ENCODE measurements around the gene RBMS1. TPM values are rescaled to one million over a fixed set of nuclear protein-coding genes. Genes with fewer than 3 reads are reported as not detected.
A peak's percentile ranks its signal among the peaks of the same experiment; 100 is the strongest.

The RBMS1 gene
- total RNA-seq, 3 donors from 2014 or later: 81.3 to 96.2 (median 92.1) TPM

DNA sequence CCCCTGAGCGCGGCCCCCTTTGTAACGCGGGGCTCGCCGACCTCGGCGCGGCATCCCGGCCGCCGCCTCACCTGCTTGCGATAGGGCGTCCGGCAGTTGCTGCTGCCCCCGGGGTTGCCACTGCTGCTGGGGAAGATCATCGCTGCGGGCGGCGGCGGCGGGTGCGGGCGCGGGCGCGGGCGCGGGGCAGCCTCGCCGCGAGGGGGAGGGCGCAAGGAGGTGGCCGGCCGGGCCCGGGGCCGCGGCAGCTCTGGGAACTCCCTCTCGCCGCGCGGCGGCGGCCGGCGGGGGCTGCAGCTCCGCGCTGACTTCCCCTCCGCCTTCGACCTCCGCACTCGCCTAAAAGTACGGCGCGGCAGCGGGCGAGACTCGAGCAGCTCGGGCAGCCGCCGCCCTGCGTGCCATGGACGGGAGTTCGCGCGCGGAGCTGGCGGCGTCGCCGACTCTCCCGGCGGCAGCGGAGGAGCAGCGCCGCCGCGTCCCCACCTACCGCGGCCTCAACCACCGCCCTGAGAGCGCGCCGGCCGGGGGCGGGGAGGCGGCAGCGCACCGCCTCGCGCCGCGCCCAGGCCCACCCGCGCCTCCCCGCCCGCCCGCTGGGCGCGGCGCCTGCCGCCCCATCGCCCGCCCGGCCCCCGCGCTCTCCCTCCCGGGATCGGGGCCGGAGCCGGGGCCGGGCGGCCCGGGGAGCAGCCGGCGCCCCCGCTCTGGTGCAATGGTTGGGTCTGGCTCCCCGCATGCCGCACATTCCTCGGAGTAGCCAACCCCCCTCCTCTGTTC, 86.0 kb downstream of the RBMS1 start:
- TF ChIP-seq POLR2AphosphoS5 (IDR thresholded peaks at IDR 0.05): peak in 2 of 3 donors; percentile 4 to 41
- TF ChIP-seq, protein P1, sequence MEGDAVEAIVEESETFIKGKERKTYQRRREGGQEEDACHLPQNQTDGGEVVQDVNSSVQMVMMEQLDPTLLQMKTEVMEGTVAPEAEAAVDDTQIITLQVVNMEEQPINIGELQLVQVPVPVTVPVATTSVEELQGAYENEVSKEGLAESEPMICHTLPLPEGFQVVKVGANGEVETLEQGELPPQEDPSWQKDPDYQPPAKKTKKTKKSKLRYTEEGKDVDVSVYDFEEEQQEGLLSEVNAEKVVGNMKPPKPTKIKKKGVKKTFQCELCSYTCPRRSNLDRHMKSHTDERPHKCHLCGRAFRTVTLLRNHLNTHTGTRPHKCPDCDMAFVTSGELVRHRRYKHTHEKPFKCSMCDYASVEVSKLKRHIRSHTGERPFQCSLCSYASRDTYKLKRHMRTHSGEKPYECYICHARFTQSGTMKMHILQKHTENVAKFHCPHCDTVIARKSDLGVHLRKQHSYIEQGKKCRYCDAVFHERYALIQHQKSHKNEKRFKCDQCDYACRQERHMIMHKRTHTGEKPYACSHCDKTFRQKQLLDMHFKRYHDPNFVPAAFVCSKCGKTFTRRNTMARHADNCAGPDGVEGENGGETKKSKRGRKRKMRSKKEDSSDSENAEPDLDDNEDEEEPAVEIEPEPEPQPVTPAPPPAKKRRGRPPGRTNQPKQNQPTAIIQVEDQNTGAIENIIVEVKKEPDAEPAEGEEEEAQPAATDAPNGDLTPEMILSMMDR (IDR thresholded peaks at IDR 0.05): peak in 1 of 3 donors; percentile 21
- TF ChIP-seq POLR2A (IDR thresholded peaks at IDR 0.05): no peak
- no peaks in the 10 kb centered on the region for H3K27me3 ChIP-seq
- no peaks in the 10 kb centered on the region for H3K9me3 ChIP-seq
- peaks cover 0 to 8% of the 10 kb centered on the region in 2 donors for H3K4me1 ChIP-seq
- H3K36me3 ChIP-seq: no peaks in the 10 kb centered on the region
- H3K4me3 ChIP-seq: peak overlapping the region; percentile 90 to 96 (median 94)
- peak overlapping the region; percentile 95 to 98 for H3K27ac ChIP-seq
- intact Hi-C loops (cut with DNase I; ENCODE audit: low total_unique reads): loop anchor here (5.0 kb wide), 1 partner anchor 860 kb away; no protein-coding TSS in a partner anchor
- peak; percentile 53 to 56 for DNase-seq (ENCODE audit: low spot score in 2 of 2)

- no peaks in the 10 kb centered on the region for H3K36me3 ChIP-seq
- no peaks in the 10 kb centered on the region for H3K27me3 ChIP-seq
- H3K9me3 ChIP-seq: no peaks in the 10 kb centered on the region
- peak overlapping the region; percentile 95 to 98 for H3K27ac ChIP-seq
- peaks cover 0 to 8% of the 10 kb centered on the region in 2 donors for H3K4me1 ChIP-seq
- TF ChIP-seq POLR2A (IDR thresholded peaks at IDR 0.05) (peak; percentile 22), POLR2AphosphoS5 (IDR thresholded peaks at IDR 0.05) (peak in 2 of 3 donors; percentile 33 to 45)
- TF ChIP-seq, protein P1 (IDR thresholded peaks at IDR 0.05): no peak
- intact Hi-C loops (cut with DNase I; ENCODE audit: low total_unique reads): loop anchor here (5.0 kb wide), 1 partner anchor 861 kb away; no protein-coding TSS in a partner anchor
- H3K4me3 ChIP-seq: peak overlapping the region; percentile 90 to 96 (median 94)
- peak in 1 of 2 donors; percentile 51 for DNase-seq (ENCODE audit: low spot score in 2 of 2)
Observed at GRCh38 chr2:160406591-160407392, 86.8 kb downstream of the RBMS1 start.

DNA sequence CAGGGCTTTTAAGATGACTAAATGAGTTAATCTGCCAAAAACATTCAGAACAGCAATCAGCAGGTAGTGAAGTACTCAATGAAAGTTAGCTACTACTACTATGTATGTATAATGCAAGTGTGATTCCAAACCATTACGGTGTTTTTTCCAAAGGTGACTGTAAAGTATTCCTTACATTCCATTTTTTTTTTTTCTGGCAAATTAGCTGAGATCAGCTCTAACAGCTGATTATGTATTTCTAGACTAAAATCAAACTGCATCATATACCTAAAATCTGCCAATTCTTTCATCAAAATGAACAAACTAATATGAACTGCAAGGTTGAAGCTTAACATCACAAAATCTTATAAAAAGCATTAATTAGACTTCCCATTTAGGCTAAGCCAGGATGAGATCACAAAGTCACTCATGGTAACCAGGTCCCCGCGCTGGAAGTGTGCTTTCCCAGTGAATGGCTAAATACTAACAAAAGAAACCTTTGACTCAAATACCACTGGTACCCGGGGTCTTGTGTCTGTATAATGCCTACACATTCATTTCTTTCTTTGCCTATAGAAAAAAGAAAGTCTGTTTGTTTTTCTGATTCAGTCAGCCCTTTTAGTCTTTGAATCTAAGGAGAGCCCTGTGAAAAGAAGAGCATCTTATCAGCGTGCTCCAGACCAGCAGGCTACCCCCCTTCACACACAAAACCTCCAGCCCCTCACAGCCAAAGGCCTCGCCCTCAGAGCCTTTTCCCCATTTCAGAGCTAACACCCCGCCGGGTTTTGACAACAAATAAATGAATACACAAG, 88.3 kb downstream of the RBMS1 start:
- TF ChIP-seq POLR2A (IDR thresholded peaks at IDR 0.05) (no peak), POLR2AphosphoS5 (IDR thresholded peaks at IDR 0.05) (no peak)
- TF ChIP-seq, protein P1 (IDR thresholded peaks at IDR 0.05): no peak
- H3K4me1 ChIP-seq: peaks cover 0 to 8% of the 10 kb centered on the region in 2 donors
- intact Hi-C loops (cut with DNase I; ENCODE audit: low total_unique reads): loop anchor here (5.0 kb wide), 1 partner anchor 862 kb away; no protein-coding TSS in a partner anchor
- H3K4me3 ChIP-seq: peak overlapping the region; percentile 90 to 96 (median 94)
- no peaks in the 10 kb centered on the region for H3K9me3 ChIP-seq
- no peaks in the 10 kb centered on the region for H3K27me3 ChIP-seq
- DNase-seq (ENCODE audit: low spot score in 2 of 2): no peak
- peak overlapping the region; percentile 81 to 95 for H3K27ac ChIP-seq
- no peaks in the 10 kb centered on the region for H3K36me3 ChIP-seq

- Histone ChIP-seq H3K27me3 (no peaks in the 10 kb centered on the region), H3K4me3 (no peak overlapping the region), H3K27ac (peak overlapping the region in 1 of 2 donors; percentile 48), H3K4me1 (peaks cover 0 to 8% of the 10 kb centered on the region in 2 donors), H3K9me3 (no peaks in the 10 kb centered on the region), H3K36me3 (no peaks in the 10 kb centered on the region)
- intact Hi-C loops (cut with DNase I; ENCODE audit: low total_unique reads): no loop called here
- TF ChIP-seq POLR2A (IDR thresholded peaks at IDR 0.05) (no peak), POLR2AphosphoS5 (IDR thresholded peaks at IDR 0.05) (no peak)
- TF ChIP-seq, protein P1 (IDR thresholded peaks at IDR 0.05): no peak
- DNase-seq (ENCODE audit: low spot score in 2 of 2): no peak
Observed at GRCh38 chr2:160402997-160403979, 90.3 kb downstream of the RBMS1 start.

Data from breast epithelium (tissue), 4 donors.